Panc1 (cell line): Measurements from ENCODE around the gene KIRREL3. TPM values are rescaled to one million over a fixed set of nuclear protein-coding genes. Genes with fewer than 3 reads are reported as not detected.

Experiments
- ATAC-seq: fragments of 200-7000 bp; cut with Tn5 transposase; 2 replicates; pipeline ENCODE4 v1.9.1; 2020; ENCODE audit warnings: mild to moderate bottlenecking, moderate library complexity
- BruUV-seq: library from RNA; stranded (reverse); fragments of 400-500 nt; replicated peaks from 2 replicates; lab custom pipeline; 2021; lab: Mats Ljungman, UMichigan
- CTCF ChIA-PET: fragments of 300-600 bp; sonication (Branson Sonifier 250); formaldehyde crosslinking; loops from one replicate; lab custom pipeline; 2022; ENCODE audit warnings: antibody characterized with exemption; lab: Charles Lee
- POLR2A ChIA-PET: fragments of 300-600 bp; sonication (Branson Sonifier 250); formaldehyde crosslinking; loops from one replicate; lab custom pipeline; 2022; ENCODE audit warnings: antibody characterized with exemption; lab: Charles Lee
- DNase-seq: peaks from one replicate; pipeline ENCODE4 v3.0.0-alpha.2; 2010; ENCODE audit warnings: low read depth, low spot score
- H3K27ac ChIP-seq: 2 replicates; pipeline ENCODE4 v1.5.1; 2011; ENCODE audit warnings: mild to moderate bottlenecking, low read length, inconsistent platforms
- H3K27me3 ChIP-seq: fragments of 200-500 bp; sonication (Bioruptor generic); 2 replicates; pipeline ENCODE4 v1.6.0; 2014; ENCODE audit warnings: low read length, inconsistent platforms; ENCODE audit not compliant: control insufficient read depth, insufficient read depth
- H3K36me3 ChIP-seq: fragments of 200-500 bp; sonication (Bioruptor generic); 2 replicates; pipeline ENCODE4 v1.5.1; 2014; ENCODE audit warnings: inconsistent platforms, mild to moderate bottlenecking, low read length, moderate library complexity; ENCODE audit not compliant: control insufficient read depth, insufficient read depth
- H3K4me1 ChIP-seq: 2 replicates; pipeline ENCODE4 v1.5.1; 2011; ENCODE audit warnings: inconsistent platforms, mild to moderate bottlenecking, low read length, moderate library complexity; ENCODE audit not compliant: control insufficient read depth, insufficient read depth
- H3K4me3 ChIP-seq, 2 experiments: 2 replicates each; pipeline ENCODE4 v1.5.1; 2011 to 2012; ENCODE audit warnings: low read depth in 2 of 2, low read length in 2 of 2, mild to moderate bottlenecking in 2 of 2, inconsistent platforms in 1 of 2, moderate library complexity in 1 of 2
- H3K9me3 ChIP-seq: fragments of 200-500 bp; sonication (Bioruptor generic); 2 replicates; pipeline ENCODE4 v1.5.1; 2014; ENCODE audit warnings: low read depth, mild to moderate bottlenecking, inconsistent platforms, low read length, moderate library complexity; ENCODE audit not compliant: control insufficient read depth, insufficient read depth
- CTCF ChIP-seq: fragments of 450-650 bp; IDR thresholded peaks from 2 replicates; pipeline ENCODE4 v1.5.1; 2017; ENCODE audit warnings: mild to moderate bottlenecking
- POLR2AphosphoS5 ChIP-seq: IDR thresholded peaks from 2 replicates; pipeline ENCODE4 v1.6.1; 2012; ENCODE audit warnings: mild to moderate bottlenecking, low read depth, low read length, moderate library complexity
- REST ChIP-seq, 2 experiments: IDR thresholded peaks; 2 replicates each; pipeline ENCODE4 v1.6.1; 2011 to 2012; ENCODE audit warnings: low read depth in 2 of 2, control low read depth in 1 of 2, low read length in 1 of 2, mild to moderate bottlenecking in 1 of 2, moderate library complexity in 1 of 2; ENCODE audit not compliant: insufficient read depth in 1 of 2
- SIN3A ChIP-seq: IDR thresholded peaks from 2 replicates; pipeline ENCODE4 v1.6.1; 2012; ENCODE audit warnings: low read depth, mild to moderate bottlenecking, low read length, moderate library complexity, borderline replicate concordance; ENCODE audit not compliant: insufficient read depth
- TCF7L2 ChIP-seq: IDR thresholded peaks from 2 replicates; pipeline ENCODE4 v1.6.1; 2011; ENCODE audit warnings: mild to moderate bottlenecking, low read depth, low read length, inconsistent platforms
- in situ Hi-C: cut with HindIII; loops from 2 replicates; pipeline ENCODE4 v1.10.0; 2016; ENCODE audit warnings: low sequenced_read_pairs, low pct_unique_long_range_greater_than_20kb
- intact Hi-C: fragments of 100-400 bp; cut with micrococcal nuclease; formaldehyde crosslinking; loops from one replicate; pipeline ENCODE4 v1.10.0; 2022; ENCODE audit not compliant: unreplicated experiment
- total RNA-seq: library from RNA; stranded (reverse); gene quantifications from one replicate; pipeline ENCODE4 v1.2.1, GENCODE V29; 2021; ENCODE audit not compliant: unreplicated experiment

Gene KIRREL3
- total RNA-seq, 1 experiment from 2014 or later: 0.36 TPM

- Histone ChIP-seq H3K27ac (no peak overlapping the region), H3K9me3 (no peaks in the 10 kb centered on the region), H3K4me3 (no peak overlapping the region), H3K4me1 (no peaks in the 10 kb centered on the region), H3K27me3 (peaks cover 3% of the 10 kb centered on the region; the same call in 1 of the 2 replicates), H3K36me3 (no peaks in the 10 kb centered on the region)
- ATAC-seq (no peak), DNase-seq (no peak)
- CTCF ChIA-PET: no interaction called here
- intact Hi-C loops: no loop called here
- BruUV-seq: no TSS peak
- POLR2A ChIA-PET: no interaction called here
- in situ Hi-C loops: no loop called here
- TF ChIP-seq POLR2AphosphoS5 (no peak), CTCF (no peak), REST (IDR thresholded peaks at IDR 0.05; ENCODE audit: insufficient read depth in 1 of 2, low read depth in 2 of 2, low read length in 1 of 2) (no peak), TCF7L2 (no peak), SIN3A (no peak)
These were observed 75.1 kb downstream of the KIRREL3 start for GRCh38 chr11:126925321-126926093.

GRCh38 chr11:126924376-126925040, 76.1 kb downstream of the KIRREL3 start:
- no peak for TF ChIP-seq CTCF
- no peak for TF ChIP-seq POLR2AphosphoS5
- TF ChIP-seq TCF7L2: no peak
- TF ChIP-seq REST (IDR thresholded peaks at IDR 0.05; ENCODE audit: insufficient read depth in 1 of 2, low read depth in 2 of 2, low read length in 1 of 2): no peak
- no peak for TF ChIP-seq SIN3A
- POLR2A ChIA-PET: no interaction called here
- Histone ChIP-seq H3K27me3 (0 out of 2 replicates have a peak, but pooled peaks cover 3% of the 10 kb centered on the region), H3K9me3 (no peaks in the 10 kb centered on the region), H3K4me1 (no peaks in the 10 kb centered on the region), H3K4me3 (no peak overlapping the region), H3K36me3 (no peaks in the 10 kb centered on the region), H3K27ac (no peak overlapping the region)
- intact Hi-C loops (no loop called here), in situ Hi-C loops (no loop called here)
- ATAC-seq (no peak), DNase-seq (no peak)
- CTCF ChIA-PET: no interaction called here
- no TSS peak for BruUV-seq
